LoVo (cell line): ENCODE data around the gene GPR37.

ENCODE experiments used
- DNase-seq: peaks from one replicate; pipeline ENCODE4 v3.0.0-alpha.2; 2016; ENCODE audit warnings: low spot score

The GPR37 gene

GRCh38 chr7:124765401-124766352, at the start of gene GPR37:
GPR37 (minus strand) TSS chr7:124765792; CDS start chr7:124764976, 816 bp downstream.
- peak; percentile 58 for DNase-seq

GRCh38 chr7:124813994-124814798, 48.6 kb upstream of the GPR37 start:
- no peak for DNase-seq

GRCh38 chr7:124812764-124813163, 47.2 kb upstream of the GPR37 start:
- no peak for DNase-seq

GRCh38 chr7:124811341-124811740, 45.7 kb upstream of the GPR37 start:
- no peak for DNase-seq

- no peak for DNase-seq
These were observed 45.0 kb upstream of the GPR37 start for GRCh38 chr7:124810605-124811004.

- no peak for DNase-seq
These were observed 42.6 kb upstream of the GPR37 start for GRCh38 chr7:124808206-124808605.

GRCh38 chr7:124801330-124801895, 35.8 kb upstream of the GPR37 start:
- DNase-seq: no peak

GRCh38 chr7:124800386-124800785, 34.8 kb upstream of the GPR37 start:
- DNase-seq: no peak

GRCh38 chr7:124799448-124799847, 33.9 kb upstream of the GPR37 start:
- DNase-seq: no peak

GRCh38 chr7:124796771-124797170, 31.2 kb upstream of the GPR37 start:
- DNase-seq: peak; percentile 22

- DNase-seq: no peak
These were observed 27.1 kb upstream of the GPR37 start for GRCh38 chr7:124792696-124793095.

- peak; percentile 12 for DNase-seq
These were observed 26.4 kb upstream of the GPR37 start for GRCh38 chr7:124792002-124792401.

GRCh38 chr7:124791426-124791825, 25.8 kb upstream of the GPR37 start:
- no peak for DNase-seq

- DNase-seq: no peak
These were observed 25.1 kb upstream of the GPR37 start for GRCh38 chr7:124790645-124791044.

- DNase-seq: no peak
These were observed 20.4 kb upstream of the GPR37 start for GRCh38 chr7:124785994-124786393.

- DNase-seq: peak; percentile 68
These were observed 19.6 kb upstream of the GPR37 start for GRCh38 chr7:124784879-124785818.

GRCh38 chr7:124783271-124783670, 17.7 kb upstream of the GPR37 start:
- DNase-seq: no peak

GRCh38 chr7:124781907-124782734, 16.5 kb upstream of the GPR37 start:
- no peak for DNase-seq

GRCh38 chr7:124781418-124781817, 15.8 kb upstream of the GPR37 start:
- DNase-seq: no peak

- DNase-seq: no peak
These were observed 15.0 kb upstream of the GPR37 start for GRCh38 chr7:124780608-124781007.

GRCh38 chr7:124780056-124780455, 14.5 kb upstream of the GPR37 start:
- DNase-seq: no peak
